HG03439 (cell line): ENCODE measurements around the gene CHST12.
"Not testable (repeated sequence)": the region's sequence is repeated elsewhere in the genome, so short reads cannot be mapped to it uniquely, and the experiment has no call there.

Source experiments
- ATAC-seq: cut with Tn5 transposase; IDR thresholded peaks from one replicate; pipeline ENCODE4 v1.9.1; 2021; ENCODE audit warnings: mild to moderate bottlenecking, moderate library complexity; ENCODE audit not compliant: unreplicated experiment

Gene CHST12

DNA sequence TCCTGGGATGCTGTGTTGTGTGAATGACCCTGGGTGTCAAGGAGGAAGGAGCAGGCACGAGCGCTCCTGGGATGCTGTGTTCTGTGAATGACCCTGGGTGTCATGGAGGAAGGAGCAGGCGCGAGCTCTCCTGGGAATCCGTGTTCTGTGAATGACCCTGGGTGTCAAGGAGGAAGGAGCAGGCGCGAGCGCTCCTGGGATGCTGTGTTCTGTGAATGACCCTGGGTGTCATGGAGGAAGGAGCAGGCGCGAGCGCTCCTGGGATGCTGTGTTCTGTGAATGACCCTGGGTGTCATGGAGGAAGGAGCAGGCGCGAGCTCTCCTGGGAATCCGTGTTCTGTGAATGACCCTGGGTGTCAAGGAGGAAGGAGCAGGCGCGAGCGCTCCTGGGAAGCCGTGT is 25.9 kb upstream of the CHST12 start:
- ATAC-seq = not testable (repeated sequence)

DNA sequence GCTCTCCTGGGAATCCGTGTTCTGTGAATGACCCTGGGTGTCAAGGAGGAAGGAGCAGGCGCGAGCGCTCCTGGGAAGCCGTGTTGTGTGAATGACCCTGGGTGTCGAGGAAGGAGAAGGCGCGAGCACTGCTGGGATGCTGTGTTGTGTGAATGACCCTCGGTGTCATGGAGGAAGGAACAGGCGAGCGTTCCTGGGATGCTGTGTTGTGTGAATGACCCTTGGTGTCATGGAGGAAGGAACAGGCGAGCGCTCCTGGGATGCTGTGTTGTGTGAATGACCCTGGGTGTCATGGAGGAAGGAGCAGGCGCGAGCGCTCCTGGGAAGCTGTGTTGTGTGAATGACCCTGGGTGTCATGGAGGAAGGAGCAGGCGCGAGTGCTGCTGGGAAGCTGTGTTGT is 25.3 kb upstream of the CHST12 start:
- ATAC-seq = not testable (repeated sequence)

DNA sequence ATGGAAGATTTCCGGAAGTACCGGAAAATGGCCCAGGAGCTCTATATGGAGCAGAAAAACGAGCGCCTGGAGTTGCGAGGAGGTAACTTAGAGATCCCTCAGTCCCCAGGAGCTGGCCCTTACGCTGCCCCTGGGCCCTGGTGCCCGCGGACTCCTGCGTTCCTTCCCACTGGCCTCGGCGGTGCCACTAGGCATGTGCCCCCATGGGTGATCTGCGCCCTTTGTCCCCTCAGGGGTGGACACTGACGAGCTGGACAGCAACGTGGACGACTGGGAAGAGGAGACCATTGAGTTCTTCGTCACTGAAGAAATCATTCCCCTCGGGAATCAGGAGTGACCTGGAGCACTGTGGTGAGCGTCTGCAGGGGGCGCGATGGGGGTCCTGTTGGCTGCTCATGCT is 24.2 kb upstream of the CHST12 start:
- ATAC-seq = no peak

DNA sequence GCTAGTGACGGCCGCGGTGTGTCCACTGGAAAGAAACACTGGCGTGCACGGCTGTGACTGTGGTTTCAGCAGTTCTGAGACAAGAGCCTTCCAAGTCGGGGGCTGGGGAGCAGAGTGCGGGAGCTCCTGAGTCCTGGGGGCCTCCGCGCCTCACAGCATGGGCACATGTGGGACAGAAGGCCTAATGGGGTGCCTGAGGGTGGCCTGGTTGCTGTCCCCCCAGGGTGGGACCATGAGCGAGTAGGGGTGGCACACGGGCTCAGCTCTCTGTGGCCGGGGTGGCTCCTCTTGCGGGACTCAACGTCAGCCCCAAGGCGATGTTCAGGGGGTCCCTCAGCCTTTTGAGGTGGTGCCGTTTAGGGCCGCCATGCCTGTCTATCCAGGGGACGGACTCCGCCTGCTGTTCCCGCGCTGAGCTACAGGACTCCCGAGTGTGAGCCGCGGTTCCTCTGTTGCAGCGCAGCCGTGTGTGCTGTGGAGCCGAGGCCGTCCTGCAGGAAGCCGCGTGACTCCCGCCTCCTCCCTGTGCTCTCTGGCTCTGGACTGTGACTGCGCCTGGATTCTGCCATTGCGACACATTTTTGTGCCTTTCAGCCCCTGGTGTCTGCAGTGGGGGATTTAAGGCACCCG is 23.5 kb upstream of the CHST12 start:
- no peak for ATAC-seq

DNA sequence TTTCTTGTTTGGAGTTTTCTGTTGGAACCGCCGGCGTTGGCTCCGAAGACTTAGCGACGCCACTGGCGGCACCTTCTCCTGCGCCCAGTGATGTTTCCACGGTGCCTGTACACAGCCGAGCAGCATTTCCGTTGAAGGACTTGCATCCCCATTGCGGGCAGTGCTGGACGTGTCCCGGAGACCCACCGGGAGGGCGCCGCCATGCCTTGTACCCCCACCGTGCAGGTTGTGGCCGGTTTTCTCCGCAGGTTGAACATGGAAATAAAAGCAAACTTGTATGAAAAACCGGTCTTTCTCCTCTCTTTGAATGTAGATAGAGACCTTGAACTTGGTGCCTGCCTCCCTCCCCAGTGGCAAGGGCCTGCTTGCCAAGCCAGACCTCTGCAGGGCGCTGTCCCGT is 22.9 kb upstream of the CHST12 start:
- no peak for ATAC-seq

DNA sequence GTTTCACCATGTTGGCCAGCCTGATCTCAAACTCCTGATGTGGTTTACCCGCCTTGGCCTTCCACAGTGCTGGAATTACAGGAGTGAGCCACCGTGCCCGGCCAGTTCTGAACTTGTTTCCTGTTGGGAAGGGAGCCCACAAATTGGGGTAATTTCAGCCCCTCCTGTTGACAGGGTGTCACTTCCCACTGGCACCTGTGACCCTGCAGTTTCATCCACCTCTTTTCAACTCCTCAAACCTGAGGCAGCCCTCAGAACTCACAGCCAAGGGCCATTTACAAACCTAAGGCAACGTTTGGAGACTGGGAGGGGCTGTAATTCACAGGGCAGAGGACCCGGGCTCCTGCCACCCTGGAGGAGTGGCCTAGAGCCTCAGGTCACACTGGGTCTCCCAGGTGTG is 22.2 kb upstream of the CHST12 start:
- ATAC-seq = no peak

DNA sequence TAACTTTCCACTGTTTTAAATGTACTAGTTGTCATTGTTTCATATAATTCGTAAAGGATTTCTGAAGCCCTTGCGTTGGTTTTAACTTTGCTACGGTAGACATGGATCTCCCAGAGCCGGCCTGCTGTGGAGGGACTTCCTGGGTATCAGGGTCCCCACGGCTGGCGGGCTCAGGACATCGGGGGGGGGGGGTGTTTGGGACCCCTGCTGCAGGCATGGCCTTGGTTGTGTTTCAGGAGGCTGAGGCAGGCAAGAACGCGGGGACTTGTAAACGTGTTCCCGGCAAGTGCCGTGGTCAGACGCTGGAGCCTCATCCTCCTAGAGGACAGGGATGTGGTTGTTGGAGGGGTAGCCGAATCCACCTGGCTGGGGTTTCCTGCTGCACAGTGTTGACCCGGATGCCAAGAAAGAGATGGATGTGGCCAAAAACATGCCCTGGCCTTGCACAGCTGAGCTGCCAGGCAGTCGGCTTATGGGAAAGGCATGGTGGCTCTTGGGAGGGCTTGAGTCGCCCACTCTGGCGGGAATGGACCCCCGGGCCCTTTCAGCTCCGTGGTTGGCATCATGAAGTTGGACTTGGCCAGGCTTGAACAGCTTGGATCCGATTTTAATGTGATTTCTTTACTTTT is 21.4 kb upstream of the CHST12 start:
- no peak for ATAC-seq

DNA sequence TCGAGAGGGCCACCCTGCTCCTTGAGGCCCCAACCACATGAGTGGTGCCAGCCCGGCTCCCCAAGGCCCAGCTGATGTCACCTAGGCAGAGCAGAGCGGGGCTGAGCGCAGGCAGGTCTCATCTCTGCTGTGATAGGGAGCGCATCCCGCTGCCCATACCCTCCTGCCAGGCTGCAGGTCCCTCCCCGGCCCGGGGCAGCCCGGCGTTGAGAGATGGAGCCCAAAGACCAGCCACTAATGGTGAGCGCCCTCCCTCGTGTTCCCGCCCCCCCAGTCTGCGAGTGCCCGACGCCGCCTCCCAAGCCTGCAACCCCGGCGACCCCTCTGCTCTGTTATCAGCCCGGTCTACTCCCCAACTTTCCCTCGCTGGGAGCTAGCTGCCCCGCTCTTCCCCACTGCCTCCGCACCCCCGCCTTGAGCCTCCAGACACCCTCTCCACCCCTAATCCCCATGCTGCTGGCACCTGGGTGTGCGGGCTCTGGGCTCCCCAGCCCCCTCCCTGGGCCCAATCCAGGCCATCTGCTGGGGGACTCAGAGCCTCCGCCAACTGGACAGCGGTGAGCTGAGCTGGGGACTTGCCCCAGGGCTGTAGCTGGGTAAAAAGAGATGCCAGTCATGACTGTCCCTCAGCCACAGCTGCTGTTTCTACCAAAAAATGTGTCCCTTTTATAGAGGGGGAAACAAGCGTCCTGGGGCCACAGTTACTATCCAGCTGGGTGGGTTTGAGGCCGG is 19.7 kb upstream of the CHST12 start:
- ATAC-seq = no peak

DNA sequence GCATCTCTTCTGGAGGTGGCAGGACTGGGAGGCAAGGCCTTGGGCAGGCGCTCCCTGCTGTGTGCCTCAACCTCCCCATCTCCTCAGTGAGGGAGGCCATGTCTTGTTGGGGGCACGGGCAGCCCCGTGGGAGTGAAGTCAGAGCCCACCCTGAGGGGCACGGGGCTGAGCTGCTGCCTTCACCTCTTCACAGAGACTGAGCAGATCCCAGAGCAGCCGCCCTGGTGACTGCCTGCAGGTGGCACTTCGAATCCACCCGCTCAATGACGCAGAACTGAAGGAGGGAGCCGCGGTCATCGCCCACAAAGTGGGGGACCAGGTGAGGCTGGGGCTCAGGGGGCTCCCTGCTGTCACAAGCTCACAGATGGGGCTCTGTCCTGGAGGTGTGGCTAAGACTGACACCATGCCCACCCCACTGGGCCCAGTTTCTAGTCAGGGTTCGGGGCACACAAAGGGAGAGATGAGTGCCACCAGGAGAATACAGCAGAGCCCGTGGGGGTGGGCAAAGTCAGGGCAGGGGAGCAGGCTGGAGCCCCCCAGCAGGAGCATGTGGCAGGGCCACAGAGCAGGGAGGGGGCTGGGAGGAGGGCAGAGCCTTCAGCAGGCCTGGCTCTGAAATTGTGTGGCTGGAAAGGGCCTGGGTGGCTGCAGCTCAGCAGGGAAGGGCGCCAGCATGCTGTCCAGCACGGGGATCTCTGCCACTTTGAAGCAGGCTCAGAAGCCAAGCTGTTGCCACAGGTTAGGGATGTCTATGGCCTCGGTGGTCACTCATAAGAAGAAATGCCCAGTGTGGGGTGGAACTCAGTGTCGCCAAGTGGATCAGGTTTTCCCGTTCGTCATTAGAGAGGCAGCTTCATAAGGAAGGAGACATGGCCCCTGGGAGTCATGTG is 18.8 kb upstream of the CHST12 start:
- ATAC-seq = no peak

DNA sequence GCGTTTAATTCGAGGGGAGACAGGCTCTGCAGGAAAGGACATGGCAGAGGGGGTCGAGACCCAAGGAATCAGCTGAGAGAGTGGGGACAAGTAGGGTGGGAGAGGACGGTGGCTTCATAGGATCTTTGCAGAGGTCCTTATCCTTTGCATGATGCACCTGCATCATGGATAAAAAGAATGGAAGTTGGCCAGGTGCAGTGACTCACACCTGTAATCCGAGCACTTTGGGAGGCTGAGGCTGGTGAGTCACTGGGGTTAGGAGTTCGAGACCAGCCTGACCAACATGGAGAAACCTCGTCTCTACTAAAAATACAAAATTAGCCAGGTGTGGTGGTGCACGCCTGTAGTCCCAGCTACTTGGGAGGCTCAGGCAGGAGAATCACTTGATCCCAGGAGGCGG is 17.3 kb upstream of the CHST12 start:
- not testable (repeated sequence) for ATAC-seq

DNA sequence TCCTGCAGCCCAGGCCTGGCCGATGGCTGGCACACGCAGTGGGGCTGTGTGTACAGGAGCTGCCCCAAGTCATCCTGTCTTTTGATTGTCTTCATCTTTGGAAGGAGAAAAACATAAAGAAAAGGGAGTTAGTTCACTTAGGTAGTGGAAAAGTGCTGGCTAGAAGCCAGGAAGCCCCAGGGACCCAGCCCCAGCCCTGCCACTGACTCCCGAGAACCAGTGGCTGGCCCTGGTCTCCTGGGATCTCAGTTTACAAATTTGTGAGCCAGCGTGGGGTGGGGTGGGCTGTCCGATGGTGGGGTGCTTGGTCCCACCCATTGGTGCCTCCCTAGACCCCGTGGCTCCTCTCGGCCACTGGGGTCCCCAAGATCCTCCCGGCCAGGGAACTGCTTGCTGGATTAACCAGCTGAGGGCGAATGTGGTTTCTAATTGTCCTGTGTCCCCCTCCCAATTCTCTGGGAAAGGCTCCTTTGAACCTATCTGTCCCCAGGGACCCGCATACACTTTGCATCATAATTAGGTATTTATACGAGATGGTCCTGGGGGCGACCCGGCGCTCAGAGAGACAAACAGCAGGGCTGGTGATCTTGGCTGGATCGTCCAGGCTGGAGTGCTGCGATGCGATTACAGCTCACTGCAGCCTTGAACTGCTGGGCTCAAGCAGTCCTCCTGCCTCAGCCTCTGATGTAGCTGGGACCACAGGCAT is 16.3 kb upstream of the CHST12 start:
- ATAC-seq = no peak

DNA sequence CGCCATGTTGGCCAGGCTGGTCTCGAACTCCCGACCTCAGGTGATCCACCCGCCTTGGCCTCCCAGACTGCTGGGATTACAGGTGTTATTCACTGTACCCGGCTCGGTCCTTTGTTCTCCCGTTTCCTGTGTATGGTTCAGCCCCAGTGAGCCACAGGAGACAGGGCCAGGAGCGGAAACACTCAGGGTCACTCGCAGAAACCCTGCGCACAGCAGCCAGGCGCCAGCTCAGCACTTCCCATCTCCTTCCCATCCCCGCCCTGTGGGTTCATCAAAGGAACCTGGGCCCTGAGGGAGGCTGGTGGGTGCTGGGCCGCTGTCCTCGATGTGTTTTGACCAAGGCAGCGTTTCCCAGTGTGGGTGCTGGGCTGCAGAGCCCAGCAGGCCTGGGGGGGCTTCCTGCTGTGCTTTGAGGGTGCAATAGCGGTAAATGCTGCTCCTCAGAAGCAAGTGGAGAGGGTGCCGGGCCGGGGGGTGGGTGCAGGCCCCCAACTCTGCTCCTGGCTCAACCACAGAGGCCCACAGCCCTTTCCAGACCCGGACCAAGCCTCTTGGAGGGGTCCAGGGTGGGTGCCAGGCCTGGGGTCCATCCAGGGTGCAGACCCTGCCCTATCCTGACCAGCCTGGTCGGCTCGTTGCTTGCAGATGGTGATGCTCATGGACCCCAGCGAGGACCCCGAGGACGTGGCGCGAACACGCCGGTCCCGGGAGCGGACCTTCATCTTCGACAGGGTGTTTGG is 15.3 kb upstream of the CHST12 start:
- ATAC-seq = no peak

DNA sequence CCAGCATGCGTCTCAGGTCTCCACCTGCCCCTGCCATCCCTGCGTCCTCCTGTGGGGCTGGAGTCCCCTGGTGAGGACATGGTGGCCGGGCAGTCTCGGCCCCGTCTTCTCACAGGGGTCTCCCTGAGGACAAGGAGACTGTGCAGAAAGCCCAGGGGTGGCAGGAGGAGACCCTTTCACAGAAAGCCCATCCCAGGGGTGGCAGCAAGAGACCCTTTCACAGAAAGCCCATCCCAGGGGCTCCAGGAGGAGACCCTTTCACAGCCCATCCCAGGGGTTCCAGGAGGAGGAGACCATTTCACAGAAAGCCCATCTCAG is 14.8 kb upstream of the CHST12 start:
- no peak for ATAC-seq

DNA sequence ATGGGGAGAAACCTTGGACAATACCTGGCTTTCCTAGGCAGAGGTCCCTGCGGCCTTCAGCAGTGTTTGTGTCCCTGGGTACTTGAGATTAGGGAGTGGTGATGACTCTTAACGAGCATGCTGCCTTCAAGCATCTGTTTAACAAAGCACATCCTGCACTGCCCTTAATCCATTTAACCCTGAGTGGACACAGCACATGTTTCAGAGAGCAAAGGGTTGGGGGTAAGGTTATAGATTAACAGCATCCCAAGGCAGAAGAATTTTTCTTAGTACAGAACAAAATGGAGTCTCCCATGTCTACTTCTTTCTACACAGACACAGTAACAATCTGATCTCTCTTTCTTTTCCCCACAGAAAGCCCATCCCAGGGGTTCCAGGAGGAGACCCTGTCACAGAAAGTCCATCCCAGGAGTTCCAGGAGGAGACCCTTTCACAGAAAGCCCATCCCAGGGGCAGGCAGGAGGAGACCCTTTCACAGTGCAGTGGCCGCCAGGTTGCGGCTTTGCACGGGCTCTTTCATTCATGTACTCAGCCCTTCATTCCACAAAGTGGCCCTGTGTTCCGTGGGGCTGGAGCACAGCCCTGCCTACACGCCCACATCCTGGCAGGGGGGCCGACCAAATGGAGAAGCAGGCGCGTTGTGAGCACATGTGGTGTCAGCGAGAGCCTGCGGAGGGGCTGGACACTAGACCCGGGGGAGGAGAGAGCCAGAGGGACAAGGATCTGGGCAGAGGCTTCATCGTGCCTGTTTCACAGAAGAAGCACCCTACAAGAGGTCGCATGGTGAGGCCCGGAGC is 13.2 kb upstream of the CHST12 start:
- ATAC-seq = not testable (repeated sequence)

DNA sequence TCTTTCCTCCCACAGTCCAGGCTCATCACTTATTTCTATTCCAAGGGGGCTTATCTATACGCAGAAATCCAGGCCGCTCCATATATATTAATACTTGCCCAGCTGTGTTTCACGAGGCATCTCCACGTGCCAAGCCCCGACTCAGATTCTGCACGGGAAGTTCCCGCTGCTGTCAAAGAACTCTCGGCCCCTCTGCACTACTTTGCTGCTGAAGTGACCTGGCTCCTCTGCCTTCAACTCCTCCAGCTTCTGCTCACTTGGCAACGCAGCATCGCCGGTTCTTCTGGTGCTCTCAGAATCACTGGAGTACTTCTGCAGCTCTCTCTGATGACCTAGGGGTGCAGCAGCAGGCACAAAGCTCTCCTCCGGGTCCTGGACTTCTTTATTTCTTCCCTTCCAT is 9.7 kb upstream of the CHST12 start:
- no peak for ATAC-seq

DNA sequence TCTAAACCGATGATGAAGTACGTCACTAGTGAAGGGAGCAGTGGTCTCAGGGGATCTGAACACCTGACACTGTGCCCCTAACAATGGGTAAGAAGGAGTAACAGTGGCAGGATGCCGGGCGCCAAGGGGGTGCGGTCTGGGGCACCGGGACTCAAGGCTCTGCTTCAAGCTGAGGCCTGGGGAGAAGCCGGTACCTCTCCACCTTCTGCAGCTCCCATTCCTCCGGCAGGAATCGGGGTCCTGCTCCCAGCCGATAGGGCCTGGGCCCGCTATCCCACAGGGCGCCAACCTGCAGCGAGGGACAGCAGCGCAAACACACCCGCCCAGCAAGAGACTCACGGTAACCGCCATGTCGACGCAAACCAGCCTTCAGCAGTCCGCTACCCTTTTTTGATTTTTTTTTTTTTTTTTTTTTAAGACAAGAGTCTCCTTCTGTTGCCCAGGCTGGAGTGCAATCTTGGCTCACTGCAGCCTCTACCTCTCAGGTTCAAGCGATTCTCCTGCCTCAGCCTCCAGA is 8.8 kb upstream of the CHST12 start:
- ATAC-seq = no peak

DNA sequence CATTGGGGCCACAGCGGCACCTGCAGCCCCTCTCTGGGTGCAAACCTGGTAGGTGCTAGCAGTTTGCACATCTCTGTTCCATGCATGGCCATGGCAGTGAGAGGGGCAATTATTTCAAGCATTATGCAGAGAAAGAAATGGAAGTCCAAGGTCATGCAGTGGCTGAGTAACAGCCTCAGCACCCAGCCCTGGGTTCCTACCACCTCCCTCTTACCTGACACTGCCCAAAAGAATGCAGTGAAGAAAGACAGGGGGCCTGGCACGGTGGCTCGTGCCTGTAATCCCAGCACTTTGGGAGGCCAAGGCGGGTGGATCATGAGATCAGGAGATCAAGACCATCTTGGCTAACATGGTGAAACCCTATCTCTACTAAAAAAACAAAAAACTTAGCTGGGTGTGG is 4.9 kb upstream of the CHST12 start:
- ATAC-seq = no peak

DNA sequence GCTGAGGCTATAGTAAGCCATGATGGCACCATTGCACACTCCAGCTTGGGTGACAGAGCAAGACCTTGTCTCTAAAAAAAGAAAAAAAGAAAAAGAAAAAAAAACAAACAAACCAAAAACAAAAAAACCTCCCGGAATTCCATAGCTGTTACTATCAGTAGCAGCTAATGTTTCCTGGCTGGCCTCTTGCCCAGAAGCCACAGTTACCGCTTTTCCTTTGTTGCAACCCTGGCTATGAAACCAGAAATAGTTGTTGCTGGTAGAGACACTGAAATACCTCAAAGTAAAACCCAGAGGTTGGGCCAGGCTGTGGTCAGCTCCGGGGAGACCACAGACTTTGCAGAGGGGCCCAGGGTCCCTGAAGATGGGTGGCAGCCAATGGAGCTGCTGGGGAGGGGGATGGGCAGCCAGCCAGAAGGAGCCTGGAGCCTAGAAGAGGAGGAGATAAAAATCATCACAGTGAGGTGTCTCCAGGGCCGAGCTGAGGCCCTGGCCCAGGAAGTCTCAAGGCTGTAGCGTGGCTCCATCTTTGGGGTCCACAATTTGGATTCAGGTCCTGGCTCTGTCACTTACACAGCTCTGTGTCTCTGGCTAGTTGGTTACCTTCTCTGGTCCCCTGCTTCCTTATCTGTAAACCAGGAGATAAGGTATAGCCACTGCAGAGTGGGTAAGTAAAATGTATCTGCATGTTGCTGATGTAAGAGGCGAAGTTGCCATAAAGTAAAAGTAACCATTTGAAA is 3.4 kb upstream of the CHST12 start:
- ATAC-seq = no peak

DNA sequence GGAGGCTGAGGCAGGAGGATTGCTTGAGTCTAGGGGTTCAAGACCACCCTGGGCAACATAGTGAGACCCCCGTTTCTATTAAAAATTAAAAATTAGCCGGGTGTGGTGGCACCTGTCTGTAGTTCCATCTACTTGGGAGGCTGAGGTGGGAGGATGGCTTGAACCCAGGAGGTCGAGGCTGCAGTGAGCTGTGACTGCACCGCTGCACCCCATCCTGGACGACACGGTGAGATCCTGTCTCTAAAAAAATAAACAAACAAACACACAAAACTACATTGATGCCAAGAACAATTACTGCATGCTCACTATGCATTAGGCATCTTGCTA is 761 bp upstream of the CHST12 start:
- ATAC-seq = no peak
